Forelimb muscle (tissue), 1 donor: Measurements from ENCODE around the gene MAEA. TPM values are rescaled to one million over a fixed set of nuclear protein-coding genes. Genes with fewer than 3 reads are reported as not detected.

Experiments used
- DNase-seq: peaks from one replicate; pipeline ENCODE4 v3.0.0-alpha.2; 2013; ENCODE audit warnings: low read depth
- polyA plus RNA-seq: library from polyadenylated mRNA; unstranded; fragments of 120-200 nt; gene quantifications from one replicate; pipeline ENCODE4 v1.2.1, GENCODE V29; 2013; ENCODE audit not compliant: insufficient read length

Gene MAEA
- polyA plus RNA-seq, 1 donor: 39.5 TPM

GRCh38 chr4:1352567-1352900 is 62.8 kb downstream of the MAEA start:
- DNase-seq: no peak

GRCh38 chr4:1353186-1354055 is 63.7 kb downstream of the MAEA start:
- DNase-seq: no peak

GRCh38 chr4:1354136-1354982 is 64.7 kb downstream of the MAEA start:
- DNase-seq: no peak

- DNase-seq: no peak
These were observed 65.2 kb downstream of the MAEA start for GRCh38 chr4:1354983-1355275.

GRCh38 chr4:1355378-1355777 is 65.7 kb downstream of the MAEA start:
- no peak for DNase-seq

- no peak for DNase-seq
These were observed 66.7 kb downstream of the MAEA start for GRCh38 chr4:1356181-1356998.

- no peak for DNase-seq
These were observed 67.9 kb downstream of the MAEA start for GRCh38 chr4:1357356-1358248.

- DNase-seq: no peak
These were observed 68.9 kb downstream of the MAEA start for GRCh38 chr4:1358421-1359143.

- DNase-seq: no peak
These were observed 69.4 kb downstream of the MAEA start for GRCh38 chr4:1359144-1359501.

- no peak for DNase-seq
These were observed 70.3 kb downstream of the MAEA start for GRCh38 chr4:1359976-1360375.

- DNase-seq: no peak
These were observed 71.0 kb downstream of the MAEA start for GRCh38 chr4:1360423-1361283.

- DNase-seq: no peak
These were observed 71.7 kb downstream of the MAEA start for GRCh38 chr4:1361431-1361830.

- DNase-seq: no peak
These were observed 72.4 kb downstream of the MAEA start for GRCh38 chr4:1362046-1362445.

GRCh38 chr4:1362521-1362920 is 72.8 kb downstream of the MAEA start:
- DNase-seq: no peak

- no peak for DNase-seq
These were observed 73.8 kb downstream of the MAEA start for GRCh38 chr4:1363513-1363912.

GRCh38 chr4:1364217-1364616 is 74.5 kb downstream of the MAEA start:
- no peak for DNase-seq

GRCh38 chr4:1364748-1365147 is 75.1 kb downstream of the MAEA start:
- no peak for DNase-seq

GRCh38 chr4:1365271-1366178 is 75.8 kb downstream of the MAEA start:
- no peak for DNase-seq
